Activated CD8-positive, alpha-beta T cell treated with anti-CD3 and anti-CD28 coated beads for 36 hours (primary cell): ENCODE measurements around the gene PGLYRP3. TPM values are rescaled to one million over a fixed set of nuclear protein-coding genes. Genes with fewer than 3 reads are reported as not detected.
"Not testable (repeated sequence)": the region's sequence is repeated elsewhere in the genome, so short reads cannot be mapped to it uniquely, and the experiment has no call there.

Experiments
- ATAC-seq: fragments of 200-7000 bp; cut with Tn5 transposase; one replicate; pipeline ENCODE4 v1.10.0; 2021; ENCODE audit warnings: mild to moderate bottlenecking, moderate library complexity
- CTCF ChIA-PET: fragments of 350-600 bp; sonication (Branson Sonifier 250); formaldehyde crosslinking; loops from one replicate; lab custom pipeline; 2021; ENCODE audit warnings: antibody characterized with exemption; lab: Charles Lee
- POLR2A ChIA-PET: fragments of 350-600 bp; sonication (Branson Sonifier 250); formaldehyde crosslinking; loops from one replicate; lab custom pipeline; 2021; ENCODE audit warnings: antibody characterized with exemption; lab: Charles Lee
- DNase-seq: peaks from one replicate; pipeline ENCODE4 v3.0.0-alpha.2; 2020
- H3K27ac Mint-ChIP-seq: one replicate; pipeline ENCODE4 v1.8.0; 2021; ENCODE audit warnings: mild to moderate bottlenecking, mixed read lengths
- H3K27me3 Mint-ChIP-seq: one replicate; pipeline ENCODE4 v1.8.0; 2021; ENCODE audit warnings: mixed read lengths
- H3K36me3 Mint-ChIP-seq: one replicate; pipeline ENCODE4 v1.8.0; 2021; ENCODE audit warnings: low read depth, mixed read lengths
- H3K4me1 Mint-ChIP-seq: one replicate; pipeline ENCODE4 v1.8.0; 2021; ENCODE audit warnings: low read depth, mixed read lengths
- H3K4me3 Mint-ChIP-seq: one replicate; pipeline ENCODE4 v1.8.0; 2021; ENCODE audit warnings: mild to moderate bottlenecking, moderate library complexity, mixed read lengths
- H3K9me3 Mint-ChIP-seq: one replicate; pipeline ENCODE4 v1.8.0; 2021; ENCODE audit warnings: mixed read lengths
- CTCF ChIP-seq: fragments of 200-600 bp; IDR thresholded peaks from one replicate; pipeline ENCODE4 v1.8.0; 2022; ENCODE audit warnings: antibody characterized with exemption, mild to moderate bottlenecking
- intact Hi-C: fragments of 100-400 bp; cut with micrococcal nuclease; formaldehyde crosslinking; loops from one replicate; pipeline ENCODE4 v1.10.0; 2022
- total RNA-seq, 2 experiments: library from RNA; stranded (reverse); gene quantifications; one replicate each; pipeline ENCODE4 v1.2.3, GENCODE V29; 2021

The PGLYRP3 gene
- total RNA-seq, 2 experiments from 2014 or later: not detected

GRCh38 chr1:153333902-153334301 is 21.1 kb upstream of the PGLYRP3 start:
- H3K27me3 Mint-ChIP-seq: peaks cover 4% of the 10 kb centered on the region
- ChIA-PET POLR2A (no interaction called here), CTCF (no interaction called here)
- H3K27ac Mint-ChIP-seq: no peak overlapping the region
- no peaks in the 10 kb centered on the region for H3K4me1 Mint-ChIP-seq
- no peak for ATAC-seq
- DNase-seq: no peak
- H3K4me3 Mint-ChIP-seq: no peak overlapping the region
- intact Hi-C loops: no loop called here
- TF ChIP-seq CTCF: no peak
- H3K36me3 Mint-ChIP-seq: no peaks in the 10 kb centered on the region
- peaks cover 4% of the 10 kb centered on the region for H3K9me3 Mint-ChIP-seq

GRCh38 chr1:153324912-153325311 is 12.2 kb upstream of the PGLYRP3 start:
- DNase-seq (no peak), ATAC-seq (no peak)
- intact Hi-C loops: no loop called here
- POLR2A ChIA-PET: no interaction called here
- Mint-ChIP-seq H3K9me3 (peaks cover 11% of the 10 kb centered on the region), H3K27ac (no peak overlapping the region), H3K4me1 (no peaks in the 10 kb centered on the region), H3K36me3 (no peaks in the 10 kb centered on the region), H3K4me3 (no peak overlapping the region), H3K27me3 (peaks cover 4% of the 10 kb centered on the region)
- TF ChIP-seq CTCF: no peak
- CTCF ChIA-PET: interaction anchor here (1.2 kb wide), 1 partner anchor 28 kb away, joined by 4 read pairs; no protein-coding TSS in a partner anchor

- TF ChIP-seq CTCF: no peak
- no peak for ATAC-seq
- ChIA-PET CTCF (interaction anchor here (1.0 kb wide), 2 partner anchors 34 to 40 kb away, joined by 3 read pairs; no protein-coding TSS in a partner anchor), POLR2A (no interaction called here)
- H3K36me3 Mint-ChIP-seq: no peaks in the 10 kb centered on the region
- H3K9me3 Mint-ChIP-seq: peaks cover 9% of the 10 kb centered on the region
- H3K4me1 Mint-ChIP-seq: no peaks in the 10 kb centered on the region
- intact Hi-C loops: no loop called here
- H3K4me3 Mint-ChIP-seq: no peak overlapping the region
- H3K27ac Mint-ChIP-seq: no peak overlapping the region
- DNase-seq: no peak
- peaks cover 7% of the 10 kb centered on the region for H3K27me3 Mint-ChIP-seq
Measured at GRCh38 chr1:153322568-153322967, 9.8 kb upstream of the PGLYRP3 start.

GRCh38 chr1:153318145-153318544 is 5.4 kb upstream of the PGLYRP3 start:
- H3K4me3 Mint-ChIP-seq, POLR2A ChIA-PET, ATAC-seq, H3K9me3 Mint-ChIP-seq, CTCF ChIA-PET, H3K36me3 Mint-ChIP-seq, intact Hi-C loops, DNase-seq, H3K27ac Mint-ChIP-seq, H3K4me1 Mint-ChIP-seq: not testable (repeated sequence)
- H3K27me3 Mint-ChIP-seq: peaks cover 10% of the 10 kb centered on the region

GRCh38 chr1:153316013-153316412 is 3.3 kb upstream of the PGLYRP3 start:
- H3K9me3 Mint-ChIP-seq, H3K36me3 Mint-ChIP-seq, DNase-seq, CTCF ChIA-PET, ATAC-seq, POLR2A ChIA-PET, H3K4me3 Mint-ChIP-seq, intact Hi-C loops, H3K27ac Mint-ChIP-seq, H3K4me1 Mint-ChIP-seq: not testable (repeated sequence)
- H3K27me3 Mint-ChIP-seq: peaks cover 10% of the 10 kb centered on the region

GRCh38 chr1:153314388-153314787 is 1.6 kb upstream of the PGLYRP3 start:
- ATAC-seq, H3K4me1 Mint-ChIP-seq: not testable (repeated sequence)

More at GRCh38 chr1:153314388-153314787, 1.6 kb upstream of the PGLYRP3 start:
- H3K36me3 Mint-ChIP-seq, intact Hi-C loops, POLR2A ChIA-PET, H3K4me3 Mint-ChIP-seq, H3K27me3 Mint-ChIP-seq, H3K27ac Mint-ChIP-seq, H3K9me3 Mint-ChIP-seq, CTCF ChIA-PET, DNase-seq: not testable (repeated sequence)
